ENCODE measurements around the gene ERN1. TPM values are rescaled to one million over a fixed set of nuclear protein-coding genes. Genes with fewer than 3 reads are reported as not detected.
"Not testable (repeated sequence)": the region's sequence is repeated elsewhere in the genome, so short reads cannot be mapped to it uniquely, and the experiment has no call there.

The ERN1 gene
- total RNA-seq, 1 donor from 2014 or later: 52.6 TPM

- DNase-seq (no peak), ATAC-seq (no peak)
- no peaks in the 10 kb centered on the region for H3K9me3 ChIP-seq
- H3K27ac ChIP-seq: no peak overlapping the region
- intact Hi-C loops (cut with DNase I): no loop called here
- no peaks in the 10 kb centered on the region for H3K36me3 ChIP-seq
- peaks cover 23% of the 10 kb centered on the region for H3K4me1 ChIP-seq
- H3K27me3 ChIP-seq: no peaks in the 10 kb centered on the region
- H3K4me3 ChIP-seq: no peak overlapping the region
- no peak for TF ChIP-seq CTCF (IDR thresholded peaks at IDR 0.05)
These were observed 3.0 kb downstream of the ERN1 start for GRCh38 chr17:64126918-64127317.

- DNase-seq (no peak), ATAC-seq (no peak)
- TF ChIP-seq CTCF (IDR thresholded peaks at IDR 0.05): no peak
- Histone ChIP-seq H3K4me1 (peaks cover 26% of the 10 kb centered on the region), H3K36me3 (no peaks in the 10 kb centered on the region), H3K9me3 (no peaks in the 10 kb centered on the region), H3K27ac (no peak overlapping the region), H3K27me3 (no peaks in the 10 kb centered on the region), H3K4me3 (no peak overlapping the region)
- intact Hi-C loops (cut with DNase I): no loop called here
These were observed 4.0 kb downstream of the ERN1 start for GRCh38 chr17:64125937-64126336.

GRCh38 chr17:64124609-64125008 is 5.3 kb downstream of the ERN1 start:
- intact Hi-C loops (cut with DNase I): no loop called here
- Histone ChIP-seq H3K4me3 (no peak overlapping the region), H3K27ac (no peak overlapping the region), H3K9me3 (no peaks in the 10 kb centered on the region), H3K27me3 (no peaks in the 10 kb centered on the region), H3K4me1 (peaks cover 33% of the 10 kb centered on the region), H3K36me3 (no peaks in the 10 kb centered on the region)
- ATAC-seq: no peak
- DNase-seq: no peak
- no peak for TF ChIP-seq CTCF (IDR thresholded peaks at IDR 0.05)

- H3K9me3 ChIP-seq: no peaks in the 10 kb centered on the region
- TF ChIP-seq CTCF (IDR thresholded peaks at IDR 0.05): no peak
- no peak overlapping the region for H3K4me3 ChIP-seq
- no peak overlapping the region for H3K27ac ChIP-seq
- H3K36me3 ChIP-seq: no peaks in the 10 kb centered on the region
- peaks cover 33% of the 10 kb centered on the region for H3K4me1 ChIP-seq
- H3K27me3 ChIP-seq: no peaks in the 10 kb centered on the region
- ATAC-seq (no peak), DNase-seq (no peak)
- intact Hi-C loops (cut with DNase I): no loop called here
These were observed 6.8 kb downstream of the ERN1 start for GRCh38 chr17:64123114-64123513.

- Histone ChIP-seq H3K27ac (peak overlapping the region; percentile 67), H3K4me1 (peaks cover 44% of the 10 kb centered on the region)
- H3K9me3 ChIP-seq; H3K27me3 ChIP-seq; H3K36me3 ChIP-seq; intact Hi-C loops (cut with DNase I); H3K4me3 ChIP-seq; DNase-seq: not testable (repeated sequence)
- ATAC-seq: peak; percentile 19
These were observed 8.8 kb downstream of the ERN1 start for GRCh38 chr17:64120972-64121786.

GRCh38 chr17:64120159-64120810 is 9.7 kb downstream of the ERN1 start:
- DNase-seq (no peak), ATAC-seq (no peak)
- H3K9me3 ChIP-seq: no peaks in the 10 kb centered on the region
- peaks cover 53% of the 10 kb centered on the region for H3K4me1 ChIP-seq
- no peaks in the 10 kb centered on the region for H3K36me3 ChIP-seq
- intact Hi-C loops (cut with DNase I): no loop called here
- peak overlapping the region; percentile 67 for H3K27ac ChIP-seq
- H3K27me3 ChIP-seq: no peaks in the 10 kb centered on the region
- no peak for TF ChIP-seq CTCF (IDR thresholded peaks at IDR 0.05)
- H3K4me3 ChIP-seq: no peak overlapping the region

Measured in upper lobe of right lung (tissue), 1 donor.